GM18520 (cell line): ENCODE results near the gene MAML2.

Source experiments
- ATAC-seq: cut with Tn5 transposase; IDR thresholded peaks from one replicate; pipeline ENCODE4 v1.9.1; 2021; ENCODE audit not compliant: unreplicated experiment

The MAML2 gene

GRCh38 chr11:95996621-95997235 is 346.3 kb downstream of the MAML2 start:
- no peak for ATAC-seq

GRCh38 chr11:95994329-95994728 is 348.7 kb downstream of the MAML2 start:
- ATAC-seq = no peak

GRCh38 chr11:95993438-95994298 is 349.3 kb downstream of the MAML2 start:
- ATAC-seq = no peak

DNA sequence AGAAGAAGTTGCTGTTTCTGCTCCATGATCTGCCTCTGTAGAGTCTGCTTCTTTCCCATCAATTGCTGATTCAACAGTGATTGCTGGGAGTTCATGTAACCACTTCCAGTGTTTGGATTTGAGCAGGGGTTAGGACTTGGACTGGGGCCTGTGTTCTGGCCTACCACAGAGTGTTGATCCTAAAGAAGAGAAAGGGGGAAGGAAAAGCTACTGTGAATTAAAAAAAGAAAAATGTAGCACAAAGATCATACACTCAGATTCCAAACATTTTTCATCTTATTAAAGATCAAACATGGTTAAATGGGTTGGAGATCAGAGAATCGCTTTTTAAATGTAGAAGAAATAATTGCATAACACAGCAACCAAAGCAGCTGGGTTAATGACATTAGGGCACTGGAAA is 351.4 kb downstream of the MAML2 start:
- ATAC-seq = no peak

DNA sequence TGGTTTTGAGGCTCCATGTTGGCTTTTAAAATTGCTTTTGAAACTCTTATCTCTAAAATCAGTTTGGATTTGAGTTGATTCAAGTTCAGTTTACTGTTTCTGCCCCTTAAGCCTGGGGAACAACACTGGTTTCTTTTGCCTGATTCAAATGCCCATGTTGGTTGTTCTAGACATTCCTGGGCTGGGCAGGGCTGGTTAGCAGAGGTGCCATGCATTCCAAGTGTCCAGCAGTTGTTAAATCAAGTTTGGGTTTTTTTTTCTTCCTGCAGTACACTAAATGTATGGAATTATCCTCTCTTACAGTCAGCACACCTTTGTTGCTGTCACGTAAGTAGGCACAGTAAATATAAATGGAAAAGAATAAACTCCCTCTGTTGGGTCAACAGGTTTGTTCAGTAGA is 351.9 kb downstream of the MAML2 start:
- ATAC-seq = no peak

DNA sequence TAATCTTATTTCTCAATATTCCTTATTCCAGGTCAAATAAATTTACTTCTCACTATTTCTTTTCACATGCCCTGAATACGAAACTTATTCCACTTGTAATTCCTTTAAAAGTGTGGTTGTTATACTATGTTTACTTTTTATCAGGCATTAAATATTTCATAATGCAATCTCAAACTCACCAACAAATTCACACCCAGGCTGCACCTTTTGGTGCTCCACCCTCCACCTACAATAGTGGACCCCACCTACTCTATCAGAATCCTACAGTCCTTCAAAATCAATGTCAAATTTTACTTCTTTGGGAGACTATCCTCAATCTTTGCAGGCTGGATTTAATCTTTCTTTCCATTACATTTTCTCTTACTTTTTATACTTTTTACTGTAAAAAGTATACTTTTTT is 353.2 kb downstream of the MAML2 start:
- no peak for ATAC-seq

DNA sequence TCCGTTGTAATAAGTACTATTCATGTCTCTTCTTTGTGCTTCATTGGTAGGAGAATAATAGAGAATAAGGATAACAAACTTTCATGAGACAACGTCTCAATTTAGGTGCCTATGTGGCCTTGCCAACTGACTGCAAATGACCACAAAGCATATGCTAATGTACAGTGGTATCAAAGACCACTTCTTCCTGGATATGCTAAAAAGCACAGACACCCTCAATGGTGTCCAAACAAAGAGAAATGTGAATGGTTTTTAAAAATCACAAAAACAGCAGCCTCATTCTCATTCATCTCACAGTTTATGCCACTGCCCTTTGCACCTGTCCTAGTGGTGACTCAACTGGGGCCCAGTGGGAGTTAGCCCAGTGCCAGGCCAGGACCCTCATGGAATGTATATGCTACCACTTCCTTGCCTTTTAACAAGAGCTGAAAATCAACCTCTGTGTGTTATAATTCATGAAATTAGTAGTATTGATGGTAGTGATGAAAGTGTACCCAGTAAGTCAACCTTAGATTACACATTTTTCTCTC is 353.9 kb downstream of the MAML2 start:
- ATAC-seq = no peak

DNA sequence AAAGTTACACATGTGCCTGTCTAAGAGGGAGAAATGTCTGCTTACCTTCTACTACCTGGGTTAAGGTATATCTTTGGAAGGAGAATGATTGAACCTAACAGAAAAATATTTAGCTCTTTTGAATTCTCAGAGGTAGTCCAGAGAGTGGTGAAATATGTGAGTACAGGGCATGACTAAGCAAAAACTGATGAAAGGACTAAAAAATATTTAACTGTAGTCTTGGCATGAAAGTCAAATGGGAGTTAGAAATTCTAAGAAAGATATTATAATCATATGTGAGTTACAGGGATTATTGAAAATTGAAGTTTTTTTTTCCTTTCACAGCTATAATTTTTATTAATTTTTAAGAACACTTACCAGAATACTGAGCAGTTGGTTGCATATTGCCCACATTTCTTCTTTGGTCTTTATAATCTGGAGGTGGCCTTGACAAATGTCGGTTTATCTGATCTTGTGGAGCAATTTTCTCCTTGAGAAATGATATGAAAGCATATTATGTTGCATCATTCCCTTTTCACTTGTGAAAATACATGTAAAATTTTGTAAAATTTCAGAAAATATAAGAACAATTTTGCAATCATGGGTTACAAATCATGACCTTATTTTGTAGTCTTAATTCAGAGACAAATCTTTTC is 357.7 kb downstream of the MAML2 start:
- ATAC-seq = no peak

GRCh38 chr11:95984072-95984471 is 358.9 kb downstream of the MAML2 start:
- no peak for ATAC-seq

- no peak for ATAC-seq
These were observed 365.3 kb downstream of the MAML2 start for GRCh38 chr11:95977534-95978174.

GRCh38 chr11:95976550-95976949 is 366.4 kb downstream of the MAML2 start:
- no peak for ATAC-seq

DNA sequence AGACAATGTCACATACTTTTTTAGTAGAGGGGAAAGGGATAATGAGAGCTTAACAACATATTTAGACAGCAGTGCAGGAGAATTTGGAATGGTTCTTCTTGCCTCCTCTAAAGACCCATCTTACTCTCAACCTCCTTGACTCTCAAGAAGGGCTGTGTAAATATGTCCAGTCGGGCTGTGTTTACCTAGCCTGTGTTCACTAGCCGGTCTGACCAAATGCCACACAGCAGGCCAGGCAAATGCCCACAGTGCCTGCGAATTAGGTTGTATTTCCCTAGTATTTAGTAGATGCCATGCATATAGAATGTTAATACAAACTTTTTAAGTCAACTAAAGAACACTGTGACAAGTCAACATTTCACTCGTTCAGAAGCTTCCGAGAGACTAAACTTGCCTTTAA is 367.7 kb downstream of the MAML2 start:
- no peak for ATAC-seq

DNA sequence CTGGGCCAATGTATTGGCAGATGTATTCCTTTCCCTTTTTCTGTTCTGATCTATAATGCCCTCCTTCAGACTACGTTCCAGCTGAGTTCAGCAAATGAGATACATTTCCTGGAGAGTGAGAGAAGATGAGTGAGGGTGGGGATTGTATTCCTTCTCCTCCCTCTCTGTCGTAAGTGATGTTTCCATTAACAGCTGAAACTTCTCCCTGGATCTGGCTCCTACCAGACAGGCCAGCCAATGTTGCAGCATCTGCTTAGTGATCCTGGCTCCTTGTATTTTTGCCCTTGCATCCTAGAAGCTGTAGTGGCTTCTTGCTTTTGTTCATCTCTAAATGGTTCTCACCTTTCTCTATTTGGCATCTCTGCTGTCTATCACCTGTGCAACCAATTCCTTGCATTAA is 370.9 kb downstream of the MAML2 start:
- ATAC-seq = no peak

DNA sequence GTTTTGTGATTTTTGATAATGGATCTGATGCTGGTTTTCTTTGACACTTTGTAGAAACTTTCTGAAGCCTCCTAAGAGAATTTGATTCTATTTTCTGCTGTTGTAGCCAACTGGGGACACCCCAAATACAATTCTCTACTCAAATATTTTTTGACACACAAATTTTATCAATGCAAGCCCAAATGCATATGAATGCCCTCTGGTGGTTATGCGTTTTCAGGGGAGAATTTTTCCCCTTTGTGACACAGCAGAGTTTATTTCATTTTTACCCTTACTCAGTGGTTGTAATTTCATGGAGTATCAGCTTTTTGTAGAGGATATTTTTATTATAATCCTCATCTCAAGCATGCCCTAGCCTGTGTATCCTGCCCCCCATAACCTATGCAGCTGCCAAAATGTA is 374.4 kb downstream of the MAML2 start:
- ATAC-seq = no peak

DNA sequence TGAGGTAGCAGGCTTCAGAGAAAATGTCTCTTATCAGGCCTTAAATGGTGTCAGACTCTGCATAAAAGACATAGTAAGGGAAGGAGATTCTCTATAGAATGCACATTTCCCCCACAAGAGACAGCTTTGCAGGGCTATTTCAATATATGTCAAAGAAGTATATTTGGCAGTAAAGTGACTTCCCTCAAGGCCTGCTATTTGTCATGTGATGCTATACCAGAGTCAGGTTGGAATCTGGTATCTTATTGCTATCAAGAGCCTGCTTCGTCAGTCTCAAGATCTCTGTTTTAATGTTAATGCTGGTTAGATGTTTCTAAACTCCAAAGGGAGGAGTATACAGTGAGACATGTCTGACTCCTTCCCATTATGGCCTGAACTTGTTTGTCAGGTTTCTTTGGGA is 378.7 kb downstream of the MAML2 start:
- ATAC-seq = no peak

- ATAC-seq = no peak
These were observed 381.2 kb downstream of the MAML2 start for GRCh38 chr11:95961758-95962157.

GRCh38 chr11:95950905-95951304 is 392.1 kb downstream of the MAML2 start:
- ATAC-seq = no peak

- ATAC-seq = no peak
These were observed 394.4 kb downstream of the MAML2 start for GRCh38 chr11:95948637-95949036.

- ATAC-seq = no peak
These were observed 398.4 kb downstream of the MAML2 start for GRCh38 chr11:95944623-95945022.

- no peak for ATAC-seq
These were observed 399.4 kb downstream of the MAML2 start for GRCh38 chr11:95943546-95943945.

GRCh38 chr11:95939091-95939490 is 403.9 kb downstream of the MAML2 start:
- ATAC-seq = no peak
